Activated CD4-positive, alpha-beta T cell treated with anti-CD3 and anti-CD28 coated beads, Interleukin-2, amount 50 U/mL, for 24 hours (primary cell): ENCODE data around the gene TRPC1.
"Not testable (repeated sequence)": the region's sequence is repeated elsewhere in the genome, so short reads cannot be mapped to it uniquely, and the experiment has no call there.

ENCODE experiments used
- DNase-seq, 2 donors: peaks; one replicate each; pipeline ENCODE4 v3.0.0-alpha.2; 2020; ENCODE audit warnings: low read depth in 1 of 2, low spot score in 1 of 2

The TRPC1 gene

GRCh38 chr3:142752605-142753004 is 28.8 kb downstream of the TRPC1 start:
- not testable (repeated sequence) for DNase-seq

DNA sequence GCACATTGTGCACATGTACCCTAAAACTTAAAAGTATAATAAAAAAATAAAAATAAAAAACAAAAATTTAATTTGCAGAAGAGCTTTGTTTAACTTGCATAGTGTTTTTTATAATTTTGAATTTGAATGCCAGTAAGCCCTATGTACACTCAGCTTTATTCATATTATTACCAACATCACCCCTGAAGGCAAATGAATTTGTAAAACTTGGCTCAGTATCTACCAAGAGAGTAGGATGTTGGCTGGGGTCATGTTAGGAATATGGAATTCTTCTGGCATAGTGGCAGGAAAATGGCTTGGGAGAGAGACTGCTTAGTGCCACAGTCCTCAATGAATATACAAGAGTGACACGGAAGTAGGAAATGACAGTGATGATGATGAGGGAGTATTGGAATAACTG is 30.7 kb downstream of the TRPC1 start:
- no peak for DNase-seq

DNA sequence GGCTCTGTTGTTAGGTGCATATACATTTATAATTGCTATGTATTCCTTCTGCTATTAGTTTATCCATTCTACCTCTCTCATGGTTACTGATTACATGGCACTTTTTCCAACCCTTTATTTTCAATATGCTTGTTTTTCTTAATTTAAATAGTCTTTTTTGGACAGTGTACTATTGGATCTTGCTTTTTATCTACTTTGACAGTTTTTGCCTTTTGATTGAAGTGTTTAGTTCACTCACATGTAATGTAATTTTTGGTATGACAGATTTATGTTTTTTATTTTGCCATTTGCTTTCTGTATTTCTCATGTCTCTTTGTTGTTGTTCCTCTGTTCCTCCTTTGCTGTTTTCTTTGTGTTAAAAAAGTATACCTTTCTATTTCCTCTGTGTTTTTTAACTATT is 44.5 kb downstream of the TRPC1 start:
- DNase-seq, result no peak

GRCh38 chr3:142777927-142778326 is 54.1 kb downstream of the TRPC1 start:
- no peak for DNase-seq

- DNase-seq, result no peak
These were observed 54.7 kb downstream of the TRPC1 start for GRCh38 chr3:142778541-142778940.

DNA sequence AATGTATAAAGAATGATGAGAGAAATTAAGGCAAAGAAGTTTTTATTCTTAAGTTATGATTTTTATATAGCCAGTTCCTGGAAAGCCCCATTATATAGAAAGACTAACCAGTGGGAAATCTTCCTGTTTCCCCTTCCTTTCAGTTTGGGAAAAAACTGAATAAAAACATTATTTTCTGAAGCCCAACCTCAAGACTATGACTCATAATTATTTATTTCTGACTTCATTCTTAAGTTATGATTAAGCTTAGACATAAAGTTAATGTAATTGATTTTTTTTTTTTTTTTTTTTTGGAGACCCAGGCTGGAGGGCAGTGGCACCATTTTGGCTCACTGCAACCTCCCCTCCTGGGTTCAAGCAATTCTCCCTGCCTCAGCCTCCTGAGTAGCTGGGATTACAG is 55.8 kb downstream of the TRPC1 start:
- DNase-seq, result no peak

GRCh38 chr3:142782616-142783015 is 58.8 kb downstream of the TRPC1 start:
- no peak for DNase-seq

DNA sequence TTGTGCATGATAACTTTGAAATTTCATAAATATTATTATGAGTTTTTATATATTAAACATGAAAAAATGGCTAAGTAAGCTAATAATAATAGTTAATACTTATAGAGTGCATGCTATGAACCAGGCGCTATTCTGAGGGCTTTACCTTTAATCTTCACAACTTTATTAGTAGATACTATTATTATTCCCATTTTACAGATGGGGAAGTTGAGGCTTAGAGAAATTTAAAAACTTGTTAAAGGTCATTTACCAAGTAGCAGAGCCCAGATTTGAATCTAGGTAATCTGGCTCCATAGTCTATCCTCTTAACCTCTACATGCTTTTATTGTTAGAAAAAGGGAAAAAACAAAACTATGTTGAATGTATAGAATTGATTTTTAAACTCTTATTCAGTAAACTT is 60.4 kb downstream of the TRPC1 start:
- no peak for DNase-seq

DNA sequence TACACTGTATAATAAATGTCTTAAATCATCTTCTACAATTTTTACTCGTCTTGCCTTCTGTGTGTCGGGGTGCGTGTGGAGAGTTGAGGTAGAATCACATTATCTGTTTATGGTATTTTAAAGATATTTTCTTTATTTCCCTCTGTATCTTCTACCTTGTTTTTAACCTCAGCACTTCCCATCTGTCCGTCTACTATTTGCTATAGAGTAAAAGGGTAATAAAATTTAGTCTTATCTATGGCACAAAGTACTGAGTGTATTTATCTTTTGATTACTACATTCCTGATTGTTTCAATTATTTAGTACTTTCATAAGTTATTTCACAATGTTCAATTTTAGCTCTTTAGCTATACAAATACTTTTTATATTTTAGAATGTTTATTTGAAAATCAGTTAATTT is 62.2 kb downstream of the TRPC1 start:
- no peak for DNase-seq

- DNase-seq, result no peak
These were observed 63.9 kb downstream of the TRPC1 start for GRCh38 chr3:142787719-142788118.

DNA sequence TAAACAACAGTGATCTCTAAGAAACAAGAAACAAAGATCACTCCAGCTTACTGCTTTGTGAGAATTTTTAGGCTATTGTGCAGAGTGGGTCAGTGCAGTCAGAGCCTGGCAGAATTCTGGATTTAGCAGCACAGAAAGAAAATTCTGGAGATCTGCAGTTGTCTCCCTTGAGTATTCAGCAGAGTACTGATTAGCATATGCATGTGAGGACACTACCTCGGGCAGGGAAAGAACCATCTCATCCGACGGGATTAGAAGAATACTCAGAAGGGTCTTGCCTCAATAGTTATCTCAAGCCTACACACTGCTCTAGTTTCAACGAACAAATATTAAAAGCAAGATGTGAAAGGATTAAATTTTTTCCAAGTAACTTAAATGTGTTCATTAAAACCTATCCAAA is 70.7 kb downstream of the TRPC1 start:
- DNase-seq, result no peak

DNA sequence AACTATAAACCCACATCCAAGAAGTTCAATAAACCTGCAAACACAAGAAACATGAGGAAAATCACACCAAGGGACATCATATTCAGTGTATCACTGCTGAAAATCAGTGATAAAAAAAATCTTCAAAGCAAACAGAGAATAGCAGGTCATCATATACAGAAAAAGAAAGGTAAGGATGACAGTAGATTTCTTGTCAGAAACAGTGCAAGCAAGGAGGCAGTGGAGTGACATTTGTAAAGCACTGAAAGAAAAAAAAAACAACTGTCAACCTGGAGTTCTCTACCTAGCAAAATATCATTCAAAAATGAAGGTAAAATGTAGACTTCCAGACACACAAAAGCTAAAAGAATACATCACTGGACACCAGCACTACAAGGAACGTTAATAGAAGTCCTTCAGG is 71.5 kb downstream of the TRPC1 start:
- no peak for DNase-seq

GRCh38 chr3:142796823-142797222 is 73.0 kb downstream of the TRPC1 start:
- DNase-seq, result no peak

- DNase-seq, result no peak
These were observed 77.9 kb downstream of the TRPC1 start for GRCh38 chr3:142801746-142802145.

DNA sequence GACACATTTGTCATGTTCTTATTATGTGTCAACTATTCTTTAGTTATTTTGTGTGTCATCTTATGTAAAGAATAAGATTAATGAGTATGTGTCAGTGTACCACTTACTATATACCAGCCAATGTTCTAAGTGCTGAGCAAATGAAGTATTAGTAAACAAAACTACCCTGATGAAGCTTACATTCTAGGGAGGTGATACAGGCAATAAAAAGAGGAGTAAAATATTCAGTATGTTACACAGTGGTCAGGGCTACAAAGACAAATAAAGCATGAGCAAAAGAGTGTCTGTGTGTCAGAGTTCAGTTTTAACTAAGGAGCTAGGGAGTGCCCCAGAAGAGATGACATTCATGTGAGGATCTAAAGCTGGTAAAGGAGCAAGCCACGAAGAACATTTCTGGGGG is 79.1 kb downstream of the TRPC1 start:
- no peak for DNase-seq

DNA sequence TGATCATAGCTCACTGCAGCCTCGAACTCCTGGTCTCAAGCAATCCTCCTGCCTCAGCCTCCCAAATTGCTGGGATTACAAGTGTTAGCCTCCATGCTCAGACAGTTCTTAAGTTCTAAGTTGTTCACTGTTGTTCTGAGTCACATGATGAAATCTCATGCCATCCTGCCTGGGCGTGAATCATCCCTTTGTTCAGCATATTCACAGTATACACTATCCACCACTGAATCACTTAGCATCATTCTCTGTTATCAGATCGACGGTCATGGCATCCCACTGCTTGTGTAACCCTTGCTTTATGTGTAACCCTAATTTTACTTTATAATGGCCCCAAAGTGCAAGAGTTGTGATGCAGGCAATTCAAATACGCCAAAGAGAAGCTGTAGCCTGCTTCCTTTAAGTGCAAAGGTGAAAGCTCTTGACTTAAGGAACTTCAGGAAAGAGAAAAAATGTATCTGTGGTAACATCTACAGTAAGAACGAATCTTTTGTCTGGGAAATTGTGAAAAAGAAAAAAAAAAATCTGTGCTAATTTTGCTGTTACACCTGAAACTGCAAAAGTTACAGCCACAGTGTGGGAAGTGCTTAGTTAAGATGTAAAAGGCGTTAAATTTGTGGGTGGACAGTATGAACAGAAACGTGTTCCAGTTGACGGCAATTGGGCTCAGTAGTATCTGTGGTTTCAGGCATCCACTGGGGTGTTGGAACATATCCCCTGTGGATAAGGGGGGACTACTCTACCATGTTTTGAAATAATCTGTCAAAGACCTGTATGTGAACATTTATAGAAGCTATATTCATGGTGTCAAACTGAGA is 84.5 kb downstream of the TRPC1 start:
- no peak for DNase-seq

DNA sequence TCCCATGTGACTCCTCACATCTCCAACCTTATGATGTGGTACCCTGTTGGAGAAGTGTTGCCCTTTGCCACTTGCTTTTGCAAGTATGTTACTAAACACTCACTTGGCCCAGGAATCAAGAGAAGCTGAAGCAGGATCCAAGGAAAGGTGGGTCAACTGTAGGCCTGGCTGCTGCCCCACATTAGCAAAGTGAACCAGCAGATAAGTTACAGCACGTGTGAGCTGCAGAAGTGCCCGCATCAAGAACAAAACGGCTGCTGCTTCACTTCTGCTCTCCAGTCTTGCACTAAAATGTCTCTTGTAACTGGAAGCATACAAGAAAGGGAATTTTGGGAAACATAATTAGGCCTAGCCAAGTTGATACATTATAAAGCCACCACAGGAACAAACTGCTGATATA is 85.4 kb downstream of the TRPC1 start:
- DNase-seq, result no peak

- DNase-seq, result no peak
These were observed 92.0 kb downstream of the TRPC1 start for GRCh38 chr3:142815803-142816202.

GRCh38 chr3:142817356-142817755 is 93.5 kb downstream of the TRPC1 start:
- DNase-seq, result no peak

GRCh38 chr3:142817897-142818296 is 94.1 kb downstream of the TRPC1 start:
- DNase-seq, result no peak

- DNase-seq, result no peak
These were observed 94.8 kb downstream of the TRPC1 start for GRCh38 chr3:142818651-142819050.

GRCh38 chr3:142819179-142819578 is 95.3 kb downstream of the TRPC1 start:
- no peak for DNase-seq

GRCh38 chr3:142828703-142829305 is 105.0 kb downstream of the TRPC1 start:
- peak; percentile 15 to 37 for DNase-seq
